HG02759 (cell line): ENCODE measurements around the gene PDSS2.
"Not testable (repeated sequence)": the region's sequence is repeated elsewhere in the genome, so short reads cannot be mapped to it uniquely, and the experiment has no call there.

Experiments
- ATAC-seq: cut with Tn5 transposase; IDR thresholded peaks from one replicate; pipeline ENCODE4 v1.9.1; 2021; ENCODE audit warnings: mild to moderate bottlenecking, moderate library complexity; ENCODE audit not compliant: unreplicated experiment

The PDSS2 gene

DNA sequence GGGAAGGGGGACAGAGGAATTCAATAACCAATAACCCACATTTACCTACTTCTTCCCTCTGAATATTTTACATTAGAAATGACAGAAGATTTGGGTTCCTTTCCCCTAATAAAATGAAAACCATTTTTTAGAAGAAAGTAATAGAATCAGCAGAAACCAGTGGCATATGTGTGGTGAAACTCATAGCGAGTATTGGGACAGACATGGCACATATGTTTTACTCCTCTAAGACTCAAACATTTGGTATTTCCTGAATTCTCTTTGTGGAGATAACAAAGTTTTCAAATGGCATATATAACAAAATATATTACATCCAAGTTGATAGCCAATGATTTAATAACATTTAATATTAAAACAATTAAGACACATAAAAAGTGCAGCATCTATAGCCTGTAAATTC is 331.2 kb downstream of the PDSS2 start:
- no peak for ATAC-seq

- ATAC-seq, result no peak
Measured at GRCh38 chr6:107125771-107126170, 333.6 kb downstream of the PDSS2 start.

DNA sequence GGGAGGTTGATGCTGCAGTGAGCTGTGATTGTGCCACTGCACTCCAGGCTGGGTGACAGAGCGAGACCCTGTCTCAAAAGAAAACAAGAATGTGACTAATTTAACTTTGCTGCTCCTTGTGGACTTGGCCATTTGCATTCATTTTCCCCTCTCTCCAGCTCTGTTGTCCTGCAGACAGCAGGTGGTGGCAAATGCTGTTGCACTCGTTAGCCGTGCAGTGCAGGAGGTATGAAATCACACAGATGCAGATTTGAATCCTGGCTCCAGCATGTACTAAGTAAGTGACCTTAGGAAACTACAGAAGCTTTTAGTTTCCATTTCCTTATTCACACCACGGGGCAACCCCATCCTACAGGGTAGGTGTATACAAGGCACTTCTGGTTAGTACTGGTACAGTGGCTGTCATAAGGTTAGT is 334.4 kb downstream of the PDSS2 start:
- peak; percentile 86 for ATAC-seq

DNA sequence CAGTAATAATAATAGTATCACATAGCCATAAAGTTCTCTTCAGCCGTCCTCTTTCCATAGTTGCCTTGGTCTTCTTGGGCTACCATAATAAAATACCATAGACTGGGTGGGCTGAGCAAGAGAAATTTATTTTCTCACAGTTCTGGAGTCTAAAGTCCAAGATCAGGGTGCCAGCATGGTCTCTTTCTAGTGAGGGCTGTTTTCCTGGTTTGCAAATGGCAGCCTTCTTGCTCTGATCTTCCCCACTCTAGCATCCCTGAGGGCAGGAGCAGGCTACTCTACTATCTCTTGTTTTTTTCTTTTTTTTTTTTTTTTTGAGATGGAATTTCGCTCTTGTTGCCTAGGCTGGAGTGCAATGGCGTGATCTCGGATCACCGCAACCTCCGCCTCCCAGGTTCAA is 335.9 kb downstream of the PDSS2 start:
- ATAC-seq, result no peak

GRCh38 chr6:107122748-107123147 is 336.6 kb downstream of the PDSS2 start:
- no peak for ATAC-seq

GRCh38 chr6:107121964-107122495 is 337.3 kb downstream of the PDSS2 start:
- ATAC-seq, result no peak

DNA sequence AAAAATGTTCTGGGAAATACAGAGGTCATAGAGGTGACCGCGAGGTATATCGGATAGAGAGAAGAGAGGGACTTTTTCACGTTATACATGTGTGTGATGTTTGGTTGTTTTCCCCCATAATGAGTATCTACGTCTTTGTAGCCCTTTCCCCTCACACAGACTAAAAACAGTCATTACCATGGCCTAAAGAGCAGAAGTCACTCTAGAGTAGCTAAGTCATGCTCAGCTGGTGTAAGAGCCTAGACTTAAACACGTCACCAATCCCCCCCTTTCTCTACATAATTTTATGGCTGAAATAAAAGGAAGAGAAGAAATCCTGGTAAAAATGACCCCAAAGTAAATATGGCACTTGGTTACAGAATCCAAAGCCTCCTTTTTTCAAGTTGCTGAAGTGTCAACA is 338.1 kb downstream of the PDSS2 start:
- no peak for ATAC-seq

GRCh38 chr6:107120404-107120803 is 339.0 kb downstream of the PDSS2 start:
- ATAC-seq, result no peak

- no peak for ATAC-seq
Measured at GRCh38 chr6:107118976-107119375, 340.4 kb downstream of the PDSS2 start.

GRCh38 chr6:107118540-107118939 is 340.8 kb downstream of the PDSS2 start:
- not testable (repeated sequence) for ATAC-seq

GRCh38 chr6:107116931-107117330 is 342.4 kb downstream of the PDSS2 start:
- no peak for ATAC-seq

DNA sequence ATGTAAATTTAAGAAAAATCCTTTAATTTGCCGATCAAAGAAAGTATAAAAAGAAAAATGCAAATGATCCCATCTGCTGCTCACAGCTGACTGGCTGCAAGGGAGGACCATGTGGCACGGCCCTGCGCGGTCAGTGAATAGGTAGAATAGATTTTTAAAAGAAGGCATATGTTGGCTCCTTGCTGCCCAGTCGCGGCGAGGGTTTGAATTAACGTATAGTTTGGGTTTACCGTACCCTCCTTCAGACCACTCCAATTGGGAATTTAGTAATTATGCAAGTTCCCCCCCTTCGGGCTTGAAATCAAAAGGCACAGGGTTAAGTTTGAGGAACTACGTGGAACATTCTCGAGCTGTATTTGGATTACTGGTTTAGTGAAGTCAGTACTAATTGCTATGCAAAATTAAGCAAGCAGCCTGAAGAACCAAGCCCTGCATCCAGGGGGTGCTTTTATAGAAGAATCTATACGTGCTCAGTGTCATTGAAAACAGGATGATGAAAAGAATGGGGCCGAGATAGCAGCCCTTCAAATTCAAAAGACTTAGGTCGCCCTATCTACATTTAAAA is 343.0 kb downstream of the PDSS2 start:
- no peak for ATAC-seq

DNA sequence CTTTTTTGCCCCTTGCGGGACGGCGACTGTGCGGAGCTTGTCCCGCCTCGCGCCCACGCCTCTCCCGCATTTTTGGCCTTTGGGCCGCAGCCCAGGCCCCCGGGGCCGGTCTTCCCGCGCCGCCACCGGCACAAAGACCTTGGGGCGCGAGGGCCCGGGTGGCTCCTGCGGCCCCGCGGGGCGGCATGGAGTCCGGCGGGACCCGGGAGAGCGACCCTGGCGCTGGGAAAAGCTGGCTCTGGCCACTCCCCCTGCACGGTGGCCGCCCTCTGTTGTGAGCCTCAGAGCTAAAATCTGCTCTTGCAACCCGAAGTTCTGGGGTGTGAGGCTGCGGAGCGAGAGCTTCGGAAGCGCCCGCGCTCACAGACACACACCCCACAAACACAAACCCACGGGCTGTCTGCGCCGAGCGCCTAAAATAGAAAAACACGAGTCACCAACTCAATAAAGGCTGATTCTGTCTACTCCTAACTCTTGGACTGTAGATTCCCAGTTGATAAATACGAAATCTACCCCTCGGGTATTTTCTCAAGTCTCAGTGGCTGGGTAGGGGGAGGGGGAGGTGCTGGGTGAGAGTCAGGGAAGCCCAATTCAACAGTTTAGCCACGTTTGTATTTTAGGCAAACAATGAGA is 343.6 kb downstream of the PDSS2 start:
- ATAC-seq, result no peak

- ATAC-seq, result peak; percentile 30
Measured at GRCh38 chr6:107114926-107115694, 344.3 kb downstream of the PDSS2 start, which contains the start of gene BEND3. BEND3 (minus strand) TSS chr6:107115515; CDS start chr6:107099285, 16,230 bp downstream.

DNA sequence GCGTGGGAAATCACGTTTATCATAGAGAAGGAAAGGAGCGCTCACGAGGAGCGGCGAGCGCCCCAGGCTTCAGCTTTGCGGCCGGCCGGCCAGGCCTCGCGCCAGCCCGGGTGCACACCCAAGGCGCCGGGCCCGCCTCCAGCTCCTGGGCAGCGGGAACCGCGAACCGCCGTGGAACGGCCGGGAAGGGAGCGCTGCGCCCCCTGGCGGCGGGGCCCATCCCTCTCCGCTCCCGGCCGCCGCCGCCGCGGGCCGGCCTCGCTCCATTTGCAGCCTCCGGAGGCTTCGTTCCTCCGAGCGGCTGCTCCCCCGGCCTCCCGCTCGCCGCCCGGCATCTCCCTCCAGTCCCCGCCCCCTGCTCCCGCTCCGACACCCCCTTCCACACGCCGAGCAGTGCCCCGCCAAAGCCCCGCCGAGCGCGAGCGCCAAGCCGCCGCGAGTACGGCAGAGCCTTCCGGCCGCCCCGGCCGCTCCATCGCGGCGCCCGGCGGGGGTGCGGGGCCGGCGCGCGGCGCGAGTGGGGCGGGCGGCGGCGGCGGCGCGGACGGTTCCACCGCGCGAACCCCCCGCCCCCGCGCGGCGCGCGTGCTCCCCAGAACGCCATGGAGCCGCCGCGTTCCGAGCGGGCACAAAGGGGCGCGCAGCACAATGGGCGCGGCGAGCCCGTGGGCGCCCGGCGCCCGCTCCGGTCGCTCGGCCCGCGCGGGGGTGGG is 345.0 kb downstream of the PDSS2 start:
- ATAC-seq, result peak; percentile 76

GRCh38 chr6:107110200-107110599 is 349.2 kb downstream of the PDSS2 start:
- ATAC-seq, result no peak

DNA sequence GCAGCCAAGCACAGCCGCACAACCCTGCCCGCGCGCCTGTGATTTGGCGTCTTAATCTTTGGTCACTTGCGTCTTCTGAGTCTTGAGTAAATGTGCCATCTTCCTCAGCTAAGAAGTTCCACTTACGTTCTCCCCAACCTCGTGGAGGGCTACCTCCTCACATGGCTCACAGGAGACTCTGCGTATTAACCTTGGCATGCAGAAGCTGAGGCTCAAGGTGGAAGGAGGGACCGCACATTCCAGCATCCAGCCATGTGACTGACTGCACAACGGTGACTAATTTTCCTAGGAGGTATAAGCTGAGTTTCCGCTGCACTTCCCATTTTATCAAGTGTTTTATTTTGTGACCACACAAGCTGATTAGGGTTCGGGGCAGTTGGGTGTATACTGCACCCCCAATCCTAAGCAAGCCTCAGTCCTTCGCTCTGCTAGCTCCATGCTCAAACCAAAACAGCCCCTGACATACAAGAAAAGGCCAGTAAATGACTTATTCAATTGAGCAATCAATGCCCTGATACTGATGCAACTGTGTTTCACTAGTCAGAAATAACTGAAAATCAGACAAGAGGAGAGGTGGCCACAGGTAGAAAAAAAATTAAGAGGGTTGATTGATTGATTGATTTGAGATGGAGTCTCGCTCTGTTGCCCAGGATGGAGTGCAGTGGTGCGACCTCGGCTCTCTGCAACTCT is 351.0 kb downstream of the PDSS2 start:
- ATAC-seq, result no peak

DNA sequence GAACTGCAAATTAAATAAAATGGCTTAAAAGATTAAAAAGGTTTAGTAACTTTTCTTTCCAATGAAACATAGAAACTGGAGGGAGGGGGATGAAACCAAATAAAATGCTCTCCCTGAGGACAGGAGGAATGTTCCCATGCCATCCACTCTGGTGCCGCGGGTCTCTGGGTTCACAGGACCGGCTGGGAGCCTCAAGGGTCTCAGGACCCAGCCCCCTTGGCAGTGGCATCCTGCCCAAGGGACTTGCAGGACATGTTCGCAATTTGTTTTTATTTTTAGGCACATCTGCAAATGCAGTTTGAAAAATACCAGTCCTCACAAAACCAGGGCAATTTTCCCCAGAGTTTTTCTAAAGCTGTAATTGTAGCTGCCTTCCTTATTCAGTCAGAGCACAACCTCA is 351.6 kb downstream of the PDSS2 start:
- ATAC-seq, result no peak

DNA sequence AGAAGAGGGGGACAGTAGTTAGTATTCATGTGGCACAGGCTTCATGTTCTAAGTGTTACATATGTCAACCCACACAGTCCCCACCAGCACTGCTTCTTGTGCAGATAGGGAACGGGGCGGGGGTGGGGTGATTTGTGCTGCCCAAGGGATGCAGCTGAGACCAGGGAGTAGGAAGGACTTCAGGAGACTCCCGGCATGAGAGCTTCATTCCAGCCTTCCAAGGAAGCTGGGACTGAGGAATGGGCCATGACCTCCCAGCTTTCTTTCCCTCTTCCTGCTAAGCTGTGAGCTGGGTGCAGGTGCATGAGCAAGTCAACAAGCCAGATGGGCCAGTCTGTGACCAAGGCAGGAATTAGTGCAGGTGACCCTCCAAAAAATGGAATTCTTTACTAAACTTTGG is 353.2 kb downstream of the PDSS2 start:
- no peak for ATAC-seq

GRCh38 chr6:107105511-107106116 is 353.8 kb downstream of the PDSS2 start:
- no peak for ATAC-seq
